ENCODE results near the gene EHF. TPM values are rescaled to one million over a fixed set of nuclear protein-coding genes. Genes with fewer than 3 reads are reported as not detected.

EHF gene
- total RNA-seq, 1 experiment from 2014 or later, result 118 TPM

- Histone ChIP-seq H3K27ac (peak overlapping the region; percentile 32), H3K27me3 (ENCODE audit: insufficient read depth, low read depth) (no peaks in the 10 kb centered on the region), H3K9me3 (ENCODE audit: insufficient read depth, low read depth) (no peaks in the 10 kb centered on the region), H2AFZ (no peak overlapping the region), H3K9me2 (ENCODE audit: insufficient read depth) (no peaks in the 10 kb centered on the region), H3K4me1 (replicated peaks; ENCODE audit: insufficient read depth) (peaks cover 72% of the 10 kb centered on the region), H4K20me1 (ENCODE audit: insufficient read depth) (no peaks in the 10 kb centered on the region), H3K79me2 (ENCODE audit: low read depth) (peaks cover 60% of the 10 kb centered on the region), H3K4me3 (no peak overlapping the region), H3K36me3 (ENCODE audit: low read depth) (peaks cover 72% of the 10 kb centered on the region), H3K4me2 (0 out of 2 replicates have a peak overlapping the region, but pooled peaks have one; percentile 4), H3F3A (ENCODE audit: insufficient read depth, low read depth) (peaks cover 74% of the 10 kb centered on the region)
- intact Hi-C loops (cut with micrococcal nuclease; ENCODE audit: unreplicated experiment), result loop anchor here (5.0 kb wide), 1 partner anchor 742 kb away; no protein-coding TSS in a partner anchor
- CTCF ChIA-PET, result no interaction called here
- no peak for DNase-seq
- no TSS peak for BruUV-seq (replicated peaks)
- TF ChIP-seq CTCF (conservative IDR thresholded peaks at IDR 0.05) (no peak), EZH2 (IDR thresholded peaks at IDR 0.05; ENCODE audit: low read depth) (no peak)
- POLR2A ChIA-PET (ENCODE audit: unreplicated experiment), result interaction anchor here (0.6 kb wide), 2 partner anchors 87 to 153 kb away, joined by 4 read pairs; no protein-coding TSS in a partner anchor
Measured at GRCh38 chr11:34650528-34650927, 29.6 kb downstream of the EHF start.

- Histone ChIP-seq H3F3A (ENCODE audit: insufficient read depth, low read depth) (peaks cover 81% of the 10 kb centered on the region), H3K27ac (peak overlapping the region; percentile 95), H3K4me1 (replicated peaks; ENCODE audit: insufficient read depth) (peaks cover 77% of the 10 kb centered on the region), H3K27me3 (ENCODE audit: insufficient read depth, low read depth) (no peaks in the 10 kb centered on the region), H3K79me2 (ENCODE audit: low read depth) (peaks cover 60% of the 10 kb centered on the region), H2AFZ (no peak overlapping the region), H4K20me1 (ENCODE audit: insufficient read depth) (no peaks in the 10 kb centered on the region), H3K9me3 (ENCODE audit: insufficient read depth, low read depth) (no peaks in the 10 kb centered on the region), H3K9me2 (ENCODE audit: insufficient read depth) (no peaks in the 10 kb centered on the region), H3K36me3 (ENCODE audit: low read depth) (peaks cover 73% of the 10 kb centered on the region), H3K4me2 (peak overlapping the region; percentile 73), H3K4me3 (no peak overlapping the region)
- no peak for TF ChIP-seq CTCF (conservative IDR thresholded peaks at IDR 0.05)
- no peak for TF ChIP-seq EZH2 (IDR thresholded peaks at IDR 0.05; ENCODE audit: low read depth)
- no peak for DNase-seq
- ChIA-PET CTCF (no interaction called here), POLR2A (ENCODE audit: unreplicated experiment) (interaction anchor here (0.6 kb wide), 1 partner anchor 31 kb away, joined by 5 read pairs; the partner anchor contains the start of gene EHF)
- intact Hi-C loops (cut with micrococcal nuclease; ENCODE audit: unreplicated experiment), result loop anchor here (5.0 kb wide), 1 partner anchor 741 kb away; no protein-coding TSS in a partner anchor
- no TSS peak for BruUV-seq (replicated peaks)
Measured at GRCh38 chr11:34651551-34651950, 30.7 kb downstream of the EHF start.

- peak overlapping the region; percentile 95 for H3K27ac ChIP-seq
- peaks cover 60% of the 10 kb centered on the region for H3K79me2 ChIP-seq (ENCODE audit: low read depth)
- no peaks in the 10 kb centered on the region for H3K9me2 ChIP-seq (ENCODE audit: insufficient read depth)
- H2AFZ ChIP-seq, result no peak overlapping the region
- peak overlapping the region; percentile 73 for H3K4me2 ChIP-seq
- no peaks in the 10 kb centered on the region for H3K9me3 ChIP-seq (ENCODE audit: insufficient read depth, low read depth)
- ChIA-PET POLR2A (ENCODE audit: unreplicated experiment) (interaction anchor here (0.6 kb wide), 1 partner anchor 32 kb away, joined by 5 read pairs; the partner anchor contains the start of gene EHF), CTCF (interaction anchor here (0.5 to 1.1 kb wide), 2 partner anchors 17 to 285 kb away, joined by 3 to 16 read pairs; no protein-coding TSS in a partner anchor)
- TF ChIP-seq CTCF (conservative IDR thresholded peaks at IDR 0.05), result no peak
- TF ChIP-seq EZH2 (IDR thresholded peaks at IDR 0.05; ENCODE audit: low read depth), result no peak
- DNase-seq, result peak in 1 of 2 experiments; percentile 65
- no peaks in the 10 kb centered on the region for H4K20me1 ChIP-seq (ENCODE audit: insufficient read depth)
- peaks cover 79% of the 10 kb centered on the region for H3K4me1 ChIP-seq (replicated peaks; ENCODE audit: insufficient read depth)
- H3F3A ChIP-seq (ENCODE audit: insufficient read depth, low read depth), result peaks cover 82% of the 10 kb centered on the region
- no TSS peak for BruUV-seq (replicated peaks)
- intact Hi-C loops (cut with micrococcal nuclease; ENCODE audit: unreplicated experiment), result loop anchor here (5.0 kb wide), 1 partner anchor 740 kb away; no protein-coding TSS in a partner anchor
- peaks cover 73% of the 10 kb centered on the region for H3K36me3 ChIP-seq (ENCODE audit: low read depth)
- H3K4me3 ChIP-seq, result no peak overlapping the region
- H3K27me3 ChIP-seq (ENCODE audit: insufficient read depth, low read depth), result no peaks in the 10 kb centered on the region
Measured at GRCh38 chr11:34652191-34652973, 31.5 kb downstream of the EHF start.

All from PC-9 (cell line).